Measurements from ENCODE around the gene OCA2. TPM values are rescaled to one million over a fixed set of nuclear protein-coding genes. Genes with fewer than 3 reads are reported as not detected.

The OCA2 gene
- total and polyA plus RNA-seq, 2 donors from 2014 or later: 0.45 to 2.5 TPM

DNA sequence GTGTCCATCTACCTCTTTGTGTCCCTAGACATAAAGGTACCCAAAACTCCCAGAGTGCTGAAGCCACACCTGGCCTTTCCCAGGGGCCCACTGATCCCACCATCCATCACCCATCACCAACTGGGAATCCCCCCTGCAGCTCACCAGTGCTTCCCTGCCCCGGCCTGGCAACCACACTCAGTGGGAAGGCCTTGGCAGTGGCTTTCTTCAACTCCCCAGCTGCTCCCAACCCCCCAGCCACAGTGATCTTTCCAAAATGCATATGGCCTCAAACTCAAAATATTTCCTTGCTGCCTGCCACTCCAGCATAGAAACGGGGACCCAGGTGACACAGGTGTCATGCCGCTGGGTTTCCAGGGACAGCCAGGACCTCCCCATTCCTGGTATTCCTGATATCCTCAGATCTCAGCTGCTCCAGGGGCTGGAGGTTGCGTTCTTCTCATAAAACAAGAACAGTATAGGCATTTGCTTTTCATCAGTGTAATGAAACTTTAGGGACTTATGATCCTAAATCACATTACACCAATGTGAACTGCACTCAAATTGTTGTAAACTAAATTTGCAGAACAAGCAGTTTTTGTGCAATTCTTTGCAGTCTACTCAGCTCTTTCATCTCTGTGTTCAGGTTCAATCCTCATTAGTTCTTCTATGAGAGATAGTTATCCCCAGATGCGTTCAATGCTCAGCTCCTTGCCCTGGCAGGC lies 1.3 kb downstream of the OCA2 start:
- DNase-seq (no peak), FAIRE-seq (no peak)
- intact Hi-C loops (cut with DNase I): no loop called here
- H3K4me1 ChIP-seq (ENCODE audit: control insufficient read depth in 2 of 3, insufficient read depth in 2 of 3, low read depth in 1 of 3, low read length in 3 of 3): peaks cover 4 to 21% (median 4%) of the 10 kb centered on the region in 3 donors
- no peak overlapping the region for H3K27ac ChIP-seq (ENCODE audit: low read depth in 2 of 2, low read length in 2 of 2)
- H3K9ac ChIP-seq (ENCODE audit: low read length in 3 of 3): no peak overlapping the region
- H3K4me3 ChIP-seq (ENCODE audit: low read length in 3 of 3): no peak overlapping the region
- no peaks in the 10 kb centered on the region for H3K36me3 ChIP-seq (ENCODE audit: control insufficient read depth in 2 of 3, insufficient read depth in 3 of 3, low read length in 3 of 3)
- H3K27me3 ChIP-seq (ENCODE audit: control insufficient read depth, insufficient read depth, low read length): peaks cover 10% of the 10 kb centered on the region
- TF ChIP-seq, protein P1, sequence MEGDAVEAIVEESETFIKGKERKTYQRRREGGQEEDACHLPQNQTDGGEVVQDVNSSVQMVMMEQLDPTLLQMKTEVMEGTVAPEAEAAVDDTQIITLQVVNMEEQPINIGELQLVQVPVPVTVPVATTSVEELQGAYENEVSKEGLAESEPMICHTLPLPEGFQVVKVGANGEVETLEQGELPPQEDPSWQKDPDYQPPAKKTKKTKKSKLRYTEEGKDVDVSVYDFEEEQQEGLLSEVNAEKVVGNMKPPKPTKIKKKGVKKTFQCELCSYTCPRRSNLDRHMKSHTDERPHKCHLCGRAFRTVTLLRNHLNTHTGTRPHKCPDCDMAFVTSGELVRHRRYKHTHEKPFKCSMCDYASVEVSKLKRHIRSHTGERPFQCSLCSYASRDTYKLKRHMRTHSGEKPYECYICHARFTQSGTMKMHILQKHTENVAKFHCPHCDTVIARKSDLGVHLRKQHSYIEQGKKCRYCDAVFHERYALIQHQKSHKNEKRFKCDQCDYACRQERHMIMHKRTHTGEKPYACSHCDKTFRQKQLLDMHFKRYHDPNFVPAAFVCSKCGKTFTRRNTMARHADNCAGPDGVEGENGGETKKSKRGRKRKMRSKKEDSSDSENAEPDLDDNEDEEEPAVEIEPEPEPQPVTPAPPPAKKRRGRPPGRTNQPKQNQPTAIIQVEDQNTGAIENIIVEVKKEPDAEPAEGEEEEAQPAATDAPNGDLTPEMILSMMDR (IDR thresholded peaks at IDR 0.05; ENCODE audit: borderline replicate concordance, extremely low read depth, insufficient read depth): no peak
- no peaks in the 10 kb centered on the region for H3K9me3 ChIP-seq (ENCODE audit: control insufficient read depth in 2 of 3, insufficient read depth in 1 of 3, low read length in 3 of 3)

DNA sequence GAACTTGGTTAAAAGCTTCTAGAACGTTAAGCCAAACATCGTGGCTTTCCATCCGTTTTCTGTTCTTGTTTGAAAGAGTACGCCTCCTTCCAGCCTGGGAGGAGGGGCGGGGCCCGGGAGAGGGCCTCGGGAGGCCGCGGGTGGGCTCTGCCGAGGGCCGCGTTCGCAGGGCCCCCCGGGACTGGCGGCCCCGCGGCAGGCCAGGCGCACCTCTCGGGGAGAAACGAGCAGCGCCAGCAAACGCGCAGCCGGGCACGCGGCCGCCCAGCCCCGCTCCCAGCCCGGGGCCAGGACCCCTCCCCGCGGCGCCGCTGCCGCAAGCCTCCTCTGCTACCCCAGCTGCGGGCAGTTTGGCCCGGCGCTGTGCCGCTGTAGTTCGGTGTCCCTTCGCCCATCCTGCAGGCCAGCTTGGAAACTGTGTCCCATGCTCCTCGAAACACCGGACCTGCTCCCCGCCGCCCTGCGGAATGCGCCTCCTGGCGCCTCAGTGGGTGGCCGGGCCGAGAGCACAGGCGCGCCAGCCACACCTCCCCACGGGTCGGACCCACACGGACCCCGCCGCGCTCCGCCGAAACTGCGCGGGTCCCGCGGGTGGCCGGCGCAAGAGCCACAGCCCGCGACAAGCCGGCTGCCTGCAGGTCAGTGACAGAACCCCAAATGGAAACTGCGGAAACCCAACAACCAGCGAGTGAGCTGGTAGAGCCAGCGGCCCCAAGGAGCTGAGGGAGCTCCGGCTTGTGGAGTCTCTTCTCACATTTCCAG lies 2.3 kb downstream of the OCA2 start:
- Histone ChIP-seq H3K9me3 (ENCODE audit: control insufficient read depth in 2 of 3, insufficient read depth in 1 of 3, low read length in 3 of 3) (no peaks in the 10 kb centered on the region), H3K4me3 (ENCODE audit: low read length in 3 of 3) (peak overlapping the region; percentile 41 to 77 (median 67)), H3K36me3 (ENCODE audit: control insufficient read depth in 2 of 3, insufficient read depth in 3 of 3, low read length in 3 of 3) (no peaks in the 10 kb centered on the region), H3K4me1 (ENCODE audit: control insufficient read depth in 2 of 3, insufficient read depth in 2 of 3, low read depth in 1 of 3, low read length in 3 of 3) (peaks cover 4 to 21% (median 4%) of the 10 kb centered on the region in 3 donors), H3K9ac (ENCODE audit: low read length in 3 of 3) (no peak overlapping the region), H3K27me3 (ENCODE audit: control insufficient read depth, insufficient read depth, low read length) (peaks cover 10% of the 10 kb centered on the region), H3K27ac (ENCODE audit: low read depth in 2 of 2, low read length in 2 of 2) (no peak overlapping the region)
- FAIRE-seq (no peak), DNase-seq (peak; percentile 46 to 76 (median 60))
- TF ChIP-seq, protein P1 (IDR thresholded peaks at IDR 0.05; ENCODE audit: borderline replicate concordance, extremely low read depth, insufficient read depth): no peak
- intact Hi-C loops (cut with DNase I): no loop called here

DNA sequence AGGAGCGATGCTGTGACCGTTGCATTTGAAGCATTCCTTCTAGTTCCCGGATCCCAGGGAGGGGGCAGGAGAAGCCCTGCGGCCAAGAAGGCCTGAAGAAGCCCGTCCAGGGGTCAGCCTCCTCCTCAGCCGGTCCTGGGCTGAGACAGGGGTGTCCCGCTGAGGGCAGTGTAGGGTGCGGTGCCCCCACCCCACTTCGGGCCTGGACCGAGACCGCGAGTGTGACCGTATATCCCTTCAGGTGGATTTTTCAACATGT lies 2.8 kb downstream of the OCA2 start:
- Histone ChIP-seq H3K27ac (ENCODE audit: low read depth in 2 of 2, low read length in 2 of 2) (peak overlapping the region in 1 of 2 donors; percentile 32), H3K27me3 (ENCODE audit: control insufficient read depth, insufficient read depth, low read length) (peaks cover 10% of the 10 kb centered on the region), H3K4me1 (ENCODE audit: control insufficient read depth in 2 of 3, insufficient read depth in 2 of 3, low read depth in 1 of 3, low read length in 3 of 3) (peaks cover 4 to 21% (median 4%) of the 10 kb centered on the region in 3 donors), H3K9ac (ENCODE audit: low read length in 3 of 3) (no peak overlapping the region), H3K9me3 (ENCODE audit: control insufficient read depth in 2 of 3, insufficient read depth in 1 of 3, low read length in 3 of 3) (peaks cover 0 to 2% (median 1%) of the 10 kb centered on the region in 3 donors), H3K4me3 (ENCODE audit: low read length in 3 of 3) (peak overlapping the region; percentile 41 to 77 (median 67)), H3K36me3 (ENCODE audit: control insufficient read depth in 2 of 3, insufficient read depth in 3 of 3, low read length in 3 of 3) (no peaks in the 10 kb centered on the region)
- TF ChIP-seq, protein P1 (IDR thresholded peaks at IDR 0.05; ENCODE audit: borderline replicate concordance, extremely low read depth, insufficient read depth): no peak
- intact Hi-C loops (cut with DNase I): no loop called here
- FAIRE-seq (no peak), DNase-seq (no peak)
